ENCODE results near the gene USP28.

- TF ChIP-seq KLF10 (tag by site-specific recombination; IDR thresholded peaks at IDR 0.05): no peak
- no peak for TF ChIP-seq ZSCAN5A (tag by site-specific recombination; IDR thresholded peaks at IDR 0.05)
- TF ChIP-seq ZNF777 (tag by site-specific recombination; IDR thresholded peaks at IDR 0.05; ENCODE audit: borderline replicate concordance): no peak
- TF ChIP-seq ZNF292 (tag by site-specific recombination; IDR thresholded peaks at IDR 0.05; ENCODE audit: borderline replicate concordance, low read depth): no peak
- no peak for TF ChIP-seq ZNF184 (tag by site-specific recombination; IDR thresholded peaks at IDR 0.05)
- TF ChIP-seq CTCF (tag by site-specific recombination; IDR thresholded peaks at IDR 0.05): no peak
Observed at GRCh38 chr11:113847580-113847979, 27.8 kb downstream of the USP28 start.
